A673 (cell line): ENCODE results near the gene RTN4RL2.

Experiments used
- CTCF ChIP-seq: fragments of 300-800, 200-600 bp; sonication (generic); conservative IDR thresholded peaks from 2 replicates; pipeline ENCODE4 v1.5.1; 2017; ENCODE audit warnings: low read depth, mild to moderate bottlenecking, antibody characterized with exemption, low read length, moderate library complexity, mixed read lengths
- EZH2 ChIP-seq: fragments of 200-600 bp; sonication (generic); IDR thresholded peaks from 2 replicates; pipeline ENCODE4 v1.6.1; 2017; ENCODE audit warnings: borderline replicate concordance, low read depth, mild to moderate bottlenecking, mixed read lengths, antibody characterized with exemption, low read length; ENCODE audit not compliant: poor library complexity, severe bottlenecking

- TF ChIP-seq CTCF (no peak), EZH2 (no peak)
These were observed 42.0 kb downstream of the RTN4RL2 start for GRCh38 chr11:57502376-57502775.
